ENCODE results near the gene PLCB3. TPM values are rescaled to one million over a fixed set of nuclear protein-coding genes. Genes with fewer than 3 reads are reported as not detected.

The PLCB3 gene
- total and polyA plus RNA-seq, 2 of the 13 experiments (the other 11 are each of a cell fraction or from before 2014, with no cell fraction given) = 7.5 to 13.8 TPM

DNA sequence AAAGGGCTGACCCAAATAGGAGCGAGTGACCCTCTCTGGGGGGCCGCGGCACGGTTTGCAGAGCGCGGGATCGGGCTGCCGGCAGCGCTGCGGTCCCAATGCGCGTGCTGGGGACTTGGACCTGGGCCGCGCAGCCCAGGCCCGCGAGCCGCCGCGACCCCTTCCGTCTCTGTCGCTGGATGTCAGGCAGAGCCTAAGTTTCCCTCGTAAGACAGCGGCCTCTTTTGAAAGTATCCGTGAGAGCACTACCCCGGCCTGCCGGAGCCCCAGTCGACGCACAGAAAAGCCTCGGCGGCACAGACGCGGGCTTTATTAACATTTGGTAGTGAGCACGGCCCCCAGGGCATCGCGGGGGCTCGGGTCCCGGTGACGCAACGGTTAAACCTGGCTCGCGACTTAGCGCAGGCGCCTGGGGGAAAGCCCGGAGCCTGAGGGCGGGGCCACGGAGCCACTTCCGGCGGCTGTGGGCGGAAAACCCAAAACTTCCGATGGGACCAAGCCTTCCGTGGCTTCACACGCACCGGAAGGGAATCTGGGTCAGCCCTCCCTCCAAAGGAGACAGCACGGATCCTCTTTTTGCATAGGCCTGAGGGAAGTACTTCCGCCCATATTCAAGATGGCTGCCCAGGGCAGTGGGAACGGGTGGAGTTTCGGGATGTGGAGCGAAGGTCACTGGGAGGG, 18.4 kb downstream of the PLCB3 start (continued):
- TF ChIP-seq, protein P1, sequence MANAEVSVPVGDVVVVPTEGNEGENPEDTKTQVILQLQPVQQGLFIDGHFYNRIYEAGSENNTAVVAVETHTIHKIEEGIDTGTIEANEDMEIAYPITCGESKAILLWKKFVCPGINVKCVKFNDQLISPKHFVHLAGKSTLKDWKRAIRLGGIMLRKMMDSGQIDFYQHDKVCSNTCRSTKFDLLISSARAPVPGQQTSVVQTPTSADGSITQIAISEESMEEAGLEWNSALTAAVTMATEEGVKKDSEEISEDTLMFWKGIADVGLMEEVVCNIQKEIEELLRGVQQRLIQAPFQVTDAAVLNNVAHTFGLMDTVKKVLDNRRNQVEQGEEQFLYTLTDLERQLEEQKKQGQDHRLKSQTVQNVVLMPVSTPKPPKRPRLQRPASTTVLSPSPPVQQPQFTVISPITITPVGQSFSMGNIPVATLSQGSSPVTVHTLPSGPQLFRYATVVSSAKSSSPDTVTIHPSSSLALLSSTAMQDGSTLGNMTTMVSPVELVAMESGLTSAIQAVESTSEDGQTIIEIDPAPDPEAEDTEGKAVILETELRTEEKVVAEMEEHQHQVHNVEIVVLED (CRISPR knock-in tag; IDR thresholded peaks at IDR 0.05; ENCODE audit: borderline replicate concordance) = peak; percentile 90
- peak; percentile 70 for TF ChIP-seq TBX2 (CRISPR knock-in tag; IDR thresholded peaks at IDR 0.05; ENCODE audit: borderline replicate concordance)
- TF ChIP-seq ETV6 (CRISPR knock-in tag; conservative IDR thresholded peaks at IDR 0.05) = peak; percentile 5; the same call in 1 of the 2 replicates
- TF ChIP-seq RAD21 (CRISPR knock-in tag; IDR thresholded peaks at IDR 0.05) = peak; percentile 21; the same call in 1 of the 2 replicates
- TF ChIP-seq TCF7L2 (IDR thresholded peaks at IDR 0.05; ENCODE audit: low read depth, low read length) = no peak
- TF ChIP-seq TCF12 (IDR thresholded peaks at IDR 0.05) = no peak
- no peak for TF ChIP-seq TCF12 (CRISPR knock-in tag; IDR thresholded peaks at IDR 0.05)
- no peak for TF ChIP-seq HNRNPL (IDR thresholded peaks at IDR 0.05; ENCODE audit: low read depth, low read length)
- TF ChIP-seq, protein P2, sequence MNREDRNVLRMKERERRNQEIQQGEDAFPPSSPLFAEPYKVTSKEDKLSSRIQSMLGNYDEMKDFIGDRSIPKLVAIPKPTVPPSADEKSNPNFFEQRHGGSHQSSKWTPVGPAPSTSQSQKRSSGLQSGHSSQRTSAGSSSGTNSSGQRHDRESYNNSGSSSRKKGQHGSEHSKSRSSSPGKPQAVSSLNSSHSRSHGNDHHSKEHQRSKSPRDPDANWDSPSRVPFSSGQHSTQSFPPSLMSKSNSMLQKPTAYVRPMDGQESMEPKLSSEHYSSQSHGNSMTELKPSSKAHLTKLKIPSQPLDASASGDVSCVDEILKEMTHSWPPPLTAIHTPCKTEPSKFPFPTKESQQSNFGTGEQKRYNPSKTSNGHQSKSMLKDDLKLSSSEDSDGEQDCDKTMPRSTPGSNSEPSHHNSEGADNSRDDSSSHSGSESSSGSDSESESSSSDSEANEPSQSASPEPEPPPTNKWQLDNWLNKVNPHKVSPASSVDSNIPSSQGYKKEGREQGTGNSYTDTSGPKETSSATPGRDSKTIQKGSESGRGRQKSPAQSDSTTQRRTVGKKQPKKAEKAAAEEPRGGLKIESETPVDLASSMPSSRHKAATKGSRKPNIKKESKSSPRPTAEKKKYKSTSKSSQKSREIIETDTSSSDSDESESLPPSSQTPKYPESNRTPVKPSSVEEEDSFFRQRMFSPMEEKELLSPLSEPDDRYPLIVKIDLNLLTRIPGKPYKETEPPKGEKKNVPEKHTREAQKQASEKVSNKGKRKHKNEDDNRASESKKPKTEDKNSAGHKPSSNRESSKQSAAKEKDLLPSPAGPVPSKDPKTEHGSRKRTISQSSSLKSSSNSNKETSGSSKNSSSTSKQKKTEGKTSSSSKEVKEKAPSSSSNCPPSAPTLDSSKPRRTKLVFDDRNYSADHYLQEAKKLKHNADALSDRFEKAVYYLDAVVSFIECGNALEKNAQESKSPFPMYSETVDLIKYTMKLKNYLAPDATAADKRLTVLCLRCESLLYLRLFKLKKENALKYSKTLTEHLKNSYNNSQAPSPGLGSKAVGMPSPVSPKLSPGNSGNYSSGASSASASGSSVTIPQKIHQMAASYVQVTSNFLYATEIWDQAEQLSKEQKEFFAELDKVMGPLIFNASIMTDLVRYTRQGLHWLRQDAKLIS (CRISPR knock-in tag; IDR thresholded peaks at IDR 0.05) = no peak
- TF ChIP-seq, protein P3, sequence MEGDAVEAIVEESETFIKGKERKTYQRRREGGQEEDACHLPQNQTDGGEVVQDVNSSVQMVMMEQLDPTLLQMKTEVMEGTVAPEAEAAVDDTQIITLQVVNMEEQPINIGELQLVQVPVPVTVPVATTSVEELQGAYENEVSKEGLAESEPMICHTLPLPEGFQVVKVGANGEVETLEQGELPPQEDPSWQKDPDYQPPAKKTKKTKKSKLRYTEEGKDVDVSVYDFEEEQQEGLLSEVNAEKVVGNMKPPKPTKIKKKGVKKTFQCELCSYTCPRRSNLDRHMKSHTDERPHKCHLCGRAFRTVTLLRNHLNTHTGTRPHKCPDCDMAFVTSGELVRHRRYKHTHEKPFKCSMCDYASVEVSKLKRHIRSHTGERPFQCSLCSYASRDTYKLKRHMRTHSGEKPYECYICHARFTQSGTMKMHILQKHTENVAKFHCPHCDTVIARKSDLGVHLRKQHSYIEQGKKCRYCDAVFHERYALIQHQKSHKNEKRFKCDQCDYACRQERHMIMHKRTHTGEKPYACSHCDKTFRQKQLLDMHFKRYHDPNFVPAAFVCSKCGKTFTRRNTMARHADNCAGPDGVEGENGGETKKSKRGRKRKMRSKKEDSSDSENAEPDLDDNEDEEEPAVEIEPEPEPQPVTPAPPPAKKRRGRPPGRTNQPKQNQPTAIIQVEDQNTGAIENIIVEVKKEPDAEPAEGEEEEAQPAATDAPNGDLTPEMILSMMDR (CRISPR knock-in tag; IDR thresholded peaks at IDR 0.05) = peak; percentile 29; the same call in 1 of the 2 replicates
- TF ChIP-seq, protein P4, sequence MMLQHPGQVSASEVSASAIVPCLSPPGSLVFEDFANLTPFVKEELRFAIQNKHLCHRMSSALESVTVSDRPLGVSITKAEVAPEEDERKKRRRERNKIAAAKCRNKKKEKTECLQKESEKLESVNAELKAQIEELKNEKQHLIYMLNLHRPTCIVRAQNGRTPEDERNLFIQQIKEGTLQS (CRISPR knock-in tag; IDR thresholded peaks at IDR 0.05) = peak; percentile 59; the same call in 1 of the 2 replicates
- TF ChIP-seq HNRNPUL1 (IDR thresholded peaks at IDR 0.05; ENCODE audit: low read depth, low read length) = no peak
- no peak for TF ChIP-seq ZNF160 (CRISPR knock-in tag; IDR thresholded peaks at IDR 0.05)
- TF ChIP-seq ZNF768 (CRISPR knock-in tag; IDR thresholded peaks at IDR 0.05) = peak; percentile 7; the same call in 1 of the 2 replicates
- peak; percentile 42; the same call in 1 of the 2 replicates for TF ChIP-seq ATF7-NPFF (CRISPR knock-in tag; IDR thresholded peaks at IDR 0.05; ENCODE audit: low read depth)
- TF ChIP-seq, protein P5, sequence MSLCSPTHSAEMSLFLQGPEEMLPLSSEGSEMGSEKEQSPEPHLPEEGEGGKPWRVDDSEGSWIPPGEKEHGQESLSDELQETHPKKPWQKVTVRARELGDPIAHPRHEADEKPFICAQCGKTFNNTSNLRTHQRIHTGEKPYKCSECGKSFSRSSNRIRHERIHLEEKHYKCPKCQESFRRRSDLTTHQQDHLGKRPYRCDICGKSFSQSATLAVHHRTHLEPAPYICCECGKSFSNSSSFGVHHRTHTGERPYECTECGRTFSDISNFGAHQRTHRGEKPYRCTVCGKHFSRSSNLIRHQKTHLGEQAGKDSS (CRISPR knock-in tag; IDR thresholded peaks at IDR 0.05; ENCODE audit: borderline replicate concordance, low read depth) = no peak; the same call in 1 of the 2 replicates
- TF ChIP-seq, protein P6, sequence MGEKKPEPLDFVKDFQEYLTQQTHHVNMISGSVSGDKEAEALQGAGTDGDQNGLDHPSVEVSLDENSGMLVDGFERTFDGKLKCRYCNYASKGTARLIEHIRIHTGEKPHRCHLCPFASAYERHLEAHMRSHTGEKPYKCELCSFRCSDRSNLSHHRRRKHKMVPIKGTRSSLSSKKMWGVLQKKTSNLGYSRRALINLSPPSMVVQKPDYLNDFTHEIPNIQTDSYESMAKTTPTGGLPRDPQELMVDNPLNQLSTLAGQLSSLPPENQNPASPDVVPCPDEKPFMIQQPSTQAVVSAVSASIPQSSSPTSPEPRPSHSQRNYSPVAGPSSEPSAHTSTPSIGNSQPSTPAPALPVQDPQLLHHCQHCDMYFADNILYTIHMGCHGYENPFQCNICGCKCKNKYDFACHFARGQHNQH (CRISPR knock-in tag; IDR thresholded peaks at IDR 0.05) = no peak
- no peak for TF ChIP-seq ZNF260 (CRISPR knock-in tag; IDR thresholded peaks at IDR 0.05; ENCODE audit: borderline replicate concordance, low read depth)
- peak; percentile 93 for TF ChIP-seq PHF20 (CRISPR knock-in tag; IDR thresholded peaks at IDR 0.05)
- TF ChIP-seq ZNF207 (IDR thresholded peaks at IDR 0.05; ENCODE audit: borderline replicate concordance) = no peak
